ENCODE measurements around the gene SPARCL1.

DNA sequence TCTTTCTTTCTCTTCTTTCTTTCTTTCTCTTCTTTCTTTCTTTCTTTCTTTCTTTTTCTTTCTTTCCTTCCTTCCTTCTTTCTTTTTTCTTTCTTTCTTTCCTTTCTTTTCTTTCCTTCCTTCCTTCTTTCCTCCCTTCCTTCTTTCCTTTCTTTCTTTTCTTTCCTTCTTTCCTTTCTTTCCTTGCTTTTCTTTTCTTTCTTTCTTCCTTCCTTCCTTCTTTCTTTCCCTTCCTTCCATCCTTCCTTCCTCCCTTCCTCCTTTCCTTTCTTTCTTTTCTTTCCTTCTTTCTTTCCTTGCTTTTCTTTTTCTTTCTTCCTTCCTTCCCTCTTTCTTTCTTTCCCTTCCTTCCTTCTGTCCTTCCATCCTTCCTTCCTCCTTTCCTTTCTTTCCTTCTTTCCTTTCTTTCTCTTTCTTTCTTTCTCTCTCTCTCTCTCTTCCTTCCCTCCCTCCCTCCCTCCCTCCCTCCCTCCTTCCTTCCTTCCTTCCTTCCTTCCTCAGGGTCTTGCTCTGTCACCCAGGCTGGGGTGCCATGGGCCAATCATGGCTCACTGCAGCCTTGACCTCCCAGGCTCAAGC lies 13.6 kb upstream of the SPARCL1 start:
- TF ChIP-seq ZNF24 (tag by site-specific recombination; IDR thresholded peaks at IDR 0.05) = no peak
- TF ChIP-seq TCF7L2 (IDR thresholded peaks at IDR 0.05; ENCODE audit: borderline replicate concordance, low read depth, low read length) = no peak
- no peak for TF ChIP-seq SP2 (tag by site-specific recombination; IDR thresholded peaks at IDR 0.05)
- TF ChIP-seq, protein P1, sequence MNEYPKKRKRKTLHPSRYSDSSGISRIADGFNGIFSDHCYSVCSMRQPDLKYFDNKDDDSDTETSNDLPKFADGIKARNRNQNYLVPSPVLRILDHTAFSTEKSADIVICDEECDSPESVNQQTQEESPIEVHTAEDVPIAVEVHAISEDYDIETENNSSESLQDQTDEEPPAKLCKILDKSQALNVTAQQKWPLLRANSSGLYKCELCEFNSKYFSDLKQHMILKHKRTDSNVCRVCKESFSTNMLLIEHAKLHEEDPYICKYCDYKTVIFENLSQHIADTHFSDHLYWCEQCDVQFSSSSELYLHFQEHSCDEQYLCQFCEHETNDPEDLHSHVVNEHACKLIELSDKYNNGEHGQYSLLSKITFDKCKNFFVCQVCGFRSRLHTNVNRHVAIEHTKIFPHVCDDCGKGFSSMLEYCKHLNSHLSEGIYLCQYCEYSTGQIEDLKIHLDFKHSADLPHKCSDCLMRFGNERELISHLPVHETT (tag by site-specific recombination; IDR thresholded peaks at IDR 0.05) = no peak
- TF ChIP-seq, protein P2, sequence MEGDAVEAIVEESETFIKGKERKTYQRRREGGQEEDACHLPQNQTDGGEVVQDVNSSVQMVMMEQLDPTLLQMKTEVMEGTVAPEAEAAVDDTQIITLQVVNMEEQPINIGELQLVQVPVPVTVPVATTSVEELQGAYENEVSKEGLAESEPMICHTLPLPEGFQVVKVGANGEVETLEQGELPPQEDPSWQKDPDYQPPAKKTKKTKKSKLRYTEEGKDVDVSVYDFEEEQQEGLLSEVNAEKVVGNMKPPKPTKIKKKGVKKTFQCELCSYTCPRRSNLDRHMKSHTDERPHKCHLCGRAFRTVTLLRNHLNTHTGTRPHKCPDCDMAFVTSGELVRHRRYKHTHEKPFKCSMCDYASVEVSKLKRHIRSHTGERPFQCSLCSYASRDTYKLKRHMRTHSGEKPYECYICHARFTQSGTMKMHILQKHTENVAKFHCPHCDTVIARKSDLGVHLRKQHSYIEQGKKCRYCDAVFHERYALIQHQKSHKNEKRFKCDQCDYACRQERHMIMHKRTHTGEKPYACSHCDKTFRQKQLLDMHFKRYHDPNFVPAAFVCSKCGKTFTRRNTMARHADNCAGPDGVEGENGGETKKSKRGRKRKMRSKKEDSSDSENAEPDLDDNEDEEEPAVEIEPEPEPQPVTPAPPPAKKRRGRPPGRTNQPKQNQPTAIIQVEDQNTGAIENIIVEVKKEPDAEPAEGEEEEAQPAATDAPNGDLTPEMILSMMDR (tag by site-specific recombination; IDR thresholded peaks at IDR 0.05) = no peak
- TF ChIP-seq, protein P3, sequence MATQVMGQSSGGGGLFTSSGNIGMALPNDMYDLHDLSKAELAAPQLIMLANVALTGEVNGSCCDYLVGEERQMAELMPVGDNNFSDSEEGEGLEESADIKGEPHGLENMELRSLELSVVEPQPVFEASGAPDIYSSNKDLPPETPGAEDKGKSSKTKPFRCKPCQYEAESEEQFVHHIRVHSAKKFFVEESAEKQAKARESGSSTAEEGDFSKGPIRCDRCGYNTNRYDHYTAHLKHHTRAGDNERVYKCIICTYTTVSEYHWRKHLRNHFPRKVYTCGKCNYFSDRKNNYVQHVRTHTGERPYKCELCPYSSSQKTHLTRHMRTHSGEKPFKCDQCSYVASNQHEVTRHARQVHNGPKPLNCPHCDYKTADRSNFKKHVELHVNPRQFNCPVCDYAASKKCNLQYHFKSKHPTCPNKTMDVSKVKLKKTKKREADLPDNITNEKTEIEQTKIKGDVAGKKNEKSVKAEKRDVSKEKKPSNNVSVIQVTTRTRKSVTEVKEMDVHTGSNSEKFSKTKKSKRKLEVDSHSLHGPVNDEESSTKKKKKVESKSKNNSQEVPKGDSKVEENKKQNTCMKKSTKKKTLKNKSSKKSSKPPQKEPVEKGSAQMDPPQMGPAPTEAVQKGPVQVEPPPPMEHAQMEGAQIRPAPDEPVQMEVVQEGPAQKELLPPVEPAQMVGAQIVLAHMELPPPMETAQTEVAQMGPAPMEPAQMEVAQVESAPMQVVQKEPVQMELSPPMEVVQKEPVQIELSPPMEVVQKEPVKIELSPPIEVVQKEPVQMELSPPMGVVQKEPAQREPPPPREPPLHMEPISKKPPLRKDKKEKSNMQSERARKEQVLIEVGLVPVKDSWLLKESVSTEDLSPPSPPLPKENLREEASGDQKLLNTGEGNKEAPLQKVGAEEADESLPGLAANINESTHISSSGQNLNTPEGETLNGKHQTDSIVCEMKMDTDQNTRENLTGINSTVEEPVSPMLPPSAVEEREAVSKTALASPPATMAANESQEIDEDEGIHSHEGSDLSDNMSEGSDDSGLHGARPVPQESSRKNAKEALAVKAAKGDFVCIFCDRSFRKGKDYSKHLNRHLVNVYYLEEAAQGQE (tag by site-specific recombination; IDR thresholded peaks at IDR 0.05) = no peak
- no peak for TF ChIP-seq MYNN (tag by site-specific recombination; IDR thresholded peaks at IDR 0.05; ENCODE audit: borderline replicate concordance)
- no peak for TF ChIP-seq ZNF112 (tag by site-specific recombination; IDR thresholded peaks at IDR 0.05)
- TF ChIP-seq GLIS1 (tag by site-specific recombination; IDR thresholded peaks at IDR 0.05) = no peak
- no peak for TF ChIP-seq ZBTB7A (tag by site-specific recombination; IDR thresholded peaks at IDR 0.05; ENCODE audit: low read depth)

Measured in HEK293 (cell line).